GM12892 (cell line): ENCODE results near the gene FARSA.

Experiments
- POLR2A ChIP-seq: IDR thresholded peaks from 2 replicates; pipeline ENCODE4 v1.6.1; 2011; ENCODE audit warnings: low read depth, low read length, control low read depth
- POLR2AphosphoS5 ChIP-seq: IDR thresholded peaks from 2 replicates; pipeline ENCODE4 v1.6.1; 2011; ENCODE audit warnings: low read depth, low read length, control low read depth

- TF ChIP-seq POLR2A (no peak), POLR2AphosphoS5 (no peak)
These were observed 46.4 kb downstream of the FARSA start, which contains the start of gene KLF1 for GRCh38 chr19:12886969-12887747.
